Panc1 (cell line): ENCODE results near the gene GATAD2B.

Experiments
- CTCF ChIP-seq: fragments of 450-650 bp; IDR thresholded peaks from 2 replicates; pipeline ENCODE4 v1.5.1; 2017; ENCODE audit warnings: mild to moderate bottlenecking
- POLR2AphosphoS5 ChIP-seq: IDR thresholded peaks from 2 replicates; pipeline ENCODE4 v1.6.1; 2012; ENCODE audit warnings: mild to moderate bottlenecking, low read depth, low read length, moderate library complexity

- TF ChIP-seq CTCF (no peak), POLR2AphosphoS5 (no peak)
Measured at GRCh38 chr1:153932156-153933131, 9.7 kb upstream of the GATAD2B start.
